ENCODE measurements around the gene TRIM43.
"Not testable (repeated sequence)": the region's sequence is repeated elsewhere in the genome, so short reads cannot be mapped to it uniquely, and the experiment has no call there.

The TRIM43 gene

DNA sequence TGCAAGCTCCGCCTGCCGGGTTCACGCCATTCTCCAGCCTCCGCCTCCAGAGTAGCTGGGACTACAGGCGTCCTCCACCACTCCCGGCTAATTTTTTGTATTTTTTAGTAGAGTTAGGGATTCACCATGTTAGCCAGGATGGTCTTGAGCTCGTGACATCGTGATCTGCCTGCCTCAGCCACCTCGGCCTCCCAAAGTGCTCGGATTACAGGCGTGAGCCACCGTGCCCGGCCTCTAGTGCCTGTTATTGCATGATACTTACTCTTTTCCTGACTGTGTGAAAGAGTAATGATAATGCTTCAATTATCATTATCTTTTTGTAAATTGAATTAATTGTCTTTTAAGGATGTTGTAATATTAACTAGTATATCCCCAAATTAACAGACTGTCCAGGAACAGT is 1.2 kb downstream of the TRIM43 start:
- not testable (repeated sequence) for H3K4me3 ChIP-seq (ENCODE audit: low read length); DNase-seq (ENCODE audit: low read depth)

DNA sequence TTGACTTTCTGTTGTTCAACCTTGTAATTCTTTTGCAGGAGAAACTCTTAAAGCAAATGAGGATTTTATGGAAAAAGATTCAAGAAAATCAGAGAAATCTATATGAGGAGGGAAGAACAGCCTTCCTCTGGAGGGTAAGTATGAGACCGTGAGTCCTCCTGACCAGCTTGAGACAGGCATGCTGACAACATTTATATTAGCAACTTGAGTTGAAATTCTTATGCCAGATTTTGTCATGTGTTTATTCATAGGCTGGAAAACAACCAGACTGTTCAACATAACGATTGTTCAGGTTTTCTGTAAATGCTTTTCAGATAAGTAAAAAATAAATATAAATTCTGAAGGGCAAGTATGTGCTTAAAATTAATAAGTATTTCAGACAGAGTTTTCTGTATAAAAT is 3.2 kb downstream of the TRIM43 start:
- DNase-seq (ENCODE audit: low read depth); H3K4me3 ChIP-seq (ENCODE audit: low read length): not testable (repeated sequence)

DNA sequence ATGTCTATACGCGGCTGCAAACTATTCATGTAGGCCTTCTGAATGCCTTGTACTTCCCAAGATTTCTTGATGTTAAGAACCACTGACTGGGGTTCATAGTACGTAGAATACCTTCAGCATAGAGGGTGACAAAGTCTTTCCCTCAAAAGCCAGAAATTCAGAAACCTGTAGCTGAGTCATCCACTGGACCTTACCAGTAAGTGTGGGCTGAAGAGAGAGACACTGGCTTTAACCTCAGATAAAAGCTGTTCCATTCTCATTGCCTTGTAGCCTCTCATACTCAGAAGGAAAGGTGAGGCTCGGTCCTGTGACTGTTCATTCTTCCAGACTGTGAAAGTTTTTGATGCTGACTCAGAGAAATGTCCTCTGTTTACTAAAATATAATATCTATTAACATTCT is 9.5 kb downstream of the TRIM43 start:
- H3K4me3 ChIP-seq (ENCODE audit: low read length); DNase-seq (ENCODE audit: low read depth): not testable (repeated sequence)

DNA sequence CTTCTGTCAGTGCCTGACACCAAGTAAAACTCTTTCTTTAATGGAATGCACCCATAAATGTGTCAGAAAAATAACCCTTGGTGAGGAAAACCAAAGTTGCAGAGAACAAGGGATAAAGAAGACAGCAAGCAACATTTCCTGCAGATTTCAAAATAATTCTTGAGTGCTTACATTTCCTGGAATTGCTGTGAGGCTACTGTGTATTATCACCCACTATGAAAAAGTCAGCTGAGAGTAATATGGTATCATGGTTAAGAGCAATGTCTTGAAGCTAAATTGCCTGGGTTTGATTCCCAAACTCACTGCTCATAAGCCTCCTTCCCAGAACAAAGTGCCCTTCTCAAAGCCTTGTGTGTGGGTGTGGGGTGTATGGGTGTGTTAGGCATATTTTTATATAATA is 10.3 kb downstream of the TRIM43 start:
- DNase-seq (ENCODE audit: low read depth), result not testable (repeated sequence)

DNA sequence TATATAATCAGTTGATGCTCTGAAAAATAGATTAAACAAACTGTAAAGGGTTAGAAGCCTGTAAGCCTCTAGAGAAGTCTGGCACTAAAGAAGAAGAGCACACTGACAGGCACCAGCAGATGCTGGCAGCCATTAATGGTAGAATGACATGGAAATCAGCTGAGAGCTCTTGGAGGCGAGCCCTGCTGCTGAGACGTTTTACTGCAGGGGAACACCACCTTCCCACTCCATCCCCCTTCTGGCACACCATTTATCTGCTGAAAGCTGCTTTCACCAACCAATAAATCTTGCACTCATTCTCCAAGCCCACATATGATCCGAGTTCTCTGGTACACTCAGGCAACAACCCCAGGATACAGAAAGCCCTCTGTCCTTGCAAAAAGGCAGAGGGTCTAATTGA is 16.6 kb downstream of the TRIM43 start:
- not testable (repeated sequence) for H3K4me3 ChIP-seq (ENCODE audit: low read length); DNase-seq (ENCODE audit: low read depth)

More for the DNA sequence above, 10.3 kb downstream of the TRIM43 start:
- H3K4me3 ChIP-seq (ENCODE audit: low read length), result not testable (repeated sequence)

DNA sequence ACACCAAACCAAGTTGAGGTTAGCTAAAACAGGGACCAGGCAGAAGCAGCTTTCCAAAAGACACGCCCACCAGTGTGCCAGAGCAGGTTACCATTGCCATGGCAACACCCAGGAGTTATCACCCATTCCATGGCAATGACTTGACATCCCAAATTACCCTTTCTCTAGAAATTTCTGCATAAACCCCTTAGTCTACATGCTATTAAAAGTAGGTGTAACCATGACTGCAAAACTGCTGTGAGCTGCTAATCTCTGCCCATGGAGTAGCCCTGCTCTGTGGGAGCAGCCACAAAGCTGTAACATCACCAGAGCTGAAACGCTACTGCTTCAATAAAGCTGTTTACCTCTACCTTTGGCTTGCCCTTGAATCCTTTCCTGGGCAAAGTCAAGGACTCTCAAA is 18.0 kb downstream of the TRIM43 start:
- not testable (repeated sequence) for DNase-seq (ENCODE audit: low read depth); H3K4me3 ChIP-seq (ENCODE audit: low read length)

DNA sequence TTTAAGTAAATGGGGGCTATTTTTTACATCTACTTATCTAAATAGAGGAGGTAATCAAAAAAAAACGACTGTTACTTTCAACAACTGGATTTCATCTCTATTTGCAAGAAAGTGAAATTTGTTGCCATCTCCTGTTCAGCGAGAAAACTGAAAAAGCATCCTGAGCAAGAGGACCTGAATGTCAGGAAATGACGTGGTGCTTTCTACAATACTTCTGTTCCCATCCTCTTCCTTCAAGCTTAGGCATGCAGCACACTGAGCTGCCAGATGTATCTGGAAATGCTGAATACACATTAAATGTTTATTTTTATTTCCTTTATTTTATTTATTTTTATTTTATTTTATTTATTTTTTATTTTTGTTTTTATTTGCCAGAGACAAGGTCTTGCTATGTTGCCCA is 21.2 kb downstream of the TRIM43 start:
- DNase-seq (ENCODE audit: low read depth); H3K4me3 ChIP-seq (ENCODE audit: low read length): not testable (repeated sequence)

DNA sequence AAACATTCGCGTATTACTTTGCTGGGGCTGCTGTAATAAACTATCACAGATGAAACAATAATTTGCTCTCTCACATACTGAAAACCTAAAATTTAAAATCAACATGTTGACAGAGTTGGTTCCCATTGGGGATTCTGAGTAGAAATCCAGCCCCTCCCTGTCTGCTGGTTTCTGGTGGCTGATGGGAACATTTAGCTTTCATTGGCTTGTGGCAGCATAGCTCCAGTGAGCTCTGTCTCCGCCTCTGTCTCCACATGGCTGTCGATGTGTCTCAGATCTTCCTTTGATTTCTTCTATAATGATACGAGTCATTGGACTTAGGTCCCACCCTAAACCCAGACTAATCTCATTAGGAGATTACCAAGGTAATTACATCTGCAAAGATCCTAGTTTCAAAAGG is 30.9 kb downstream of the TRIM43 start:
- not testable (repeated sequence) for DNase-seq (ENCODE audit: low read depth); H3K4me3 ChIP-seq (ENCODE audit: low read length)

DNA sequence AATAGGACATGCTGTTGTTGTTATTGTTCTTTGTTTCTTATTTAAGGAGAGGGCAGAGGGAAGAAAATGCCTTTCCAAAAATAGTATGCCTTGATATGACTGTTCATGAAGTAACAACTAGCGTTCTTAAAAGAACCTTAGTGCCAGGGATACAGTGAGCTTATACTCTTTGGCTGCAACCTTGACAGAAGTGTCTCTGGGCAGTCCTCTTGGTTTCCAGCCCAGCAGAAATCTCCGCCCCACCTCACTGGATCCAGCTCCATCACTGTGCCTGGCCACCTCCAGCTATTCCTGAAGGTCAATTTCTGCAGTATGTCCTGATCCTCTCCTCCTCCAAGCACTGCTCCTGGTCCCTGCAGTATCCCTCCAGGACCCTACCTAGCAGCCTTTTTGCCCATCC is 39.2 kb downstream of the TRIM43 start:
- not testable (repeated sequence) for H3K4me3 ChIP-seq (ENCODE audit: low read length); DNase-seq (ENCODE audit: low read depth)

DNA sequence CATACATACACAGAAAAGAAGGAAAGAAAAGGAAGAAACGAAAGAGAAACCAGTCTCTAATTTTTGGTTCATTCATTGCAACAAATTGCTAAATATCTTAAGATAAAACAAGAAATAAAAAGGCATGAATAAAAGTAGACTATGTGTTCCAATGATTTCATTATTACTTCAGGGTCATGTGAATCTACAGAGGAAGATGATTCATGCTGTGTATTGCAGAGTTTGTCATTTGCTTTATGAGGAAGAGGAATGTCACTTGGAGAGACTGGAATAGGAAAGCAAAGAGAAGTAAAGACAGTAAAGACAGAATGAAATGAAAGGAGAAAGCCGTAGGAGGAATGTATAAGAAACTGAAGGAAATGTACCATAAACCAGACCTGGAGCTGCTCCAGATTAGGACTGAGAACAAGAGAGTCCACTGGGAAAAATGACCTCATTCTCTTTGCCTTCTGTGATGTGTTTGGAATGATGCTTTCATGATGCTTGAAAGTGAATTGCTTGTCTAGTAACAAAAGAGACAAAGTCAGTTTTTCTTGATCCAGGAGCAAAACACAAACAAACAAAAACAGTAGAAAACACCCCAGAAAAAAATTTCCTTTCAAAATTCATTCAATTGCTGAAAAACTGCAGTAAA is 41.9 kb downstream of the TRIM43 start:
- not testable (repeated sequence) for DNase-seq (ENCODE audit: low read depth); H3K4me3 ChIP-seq (ENCODE audit: low read length)

DNA sequence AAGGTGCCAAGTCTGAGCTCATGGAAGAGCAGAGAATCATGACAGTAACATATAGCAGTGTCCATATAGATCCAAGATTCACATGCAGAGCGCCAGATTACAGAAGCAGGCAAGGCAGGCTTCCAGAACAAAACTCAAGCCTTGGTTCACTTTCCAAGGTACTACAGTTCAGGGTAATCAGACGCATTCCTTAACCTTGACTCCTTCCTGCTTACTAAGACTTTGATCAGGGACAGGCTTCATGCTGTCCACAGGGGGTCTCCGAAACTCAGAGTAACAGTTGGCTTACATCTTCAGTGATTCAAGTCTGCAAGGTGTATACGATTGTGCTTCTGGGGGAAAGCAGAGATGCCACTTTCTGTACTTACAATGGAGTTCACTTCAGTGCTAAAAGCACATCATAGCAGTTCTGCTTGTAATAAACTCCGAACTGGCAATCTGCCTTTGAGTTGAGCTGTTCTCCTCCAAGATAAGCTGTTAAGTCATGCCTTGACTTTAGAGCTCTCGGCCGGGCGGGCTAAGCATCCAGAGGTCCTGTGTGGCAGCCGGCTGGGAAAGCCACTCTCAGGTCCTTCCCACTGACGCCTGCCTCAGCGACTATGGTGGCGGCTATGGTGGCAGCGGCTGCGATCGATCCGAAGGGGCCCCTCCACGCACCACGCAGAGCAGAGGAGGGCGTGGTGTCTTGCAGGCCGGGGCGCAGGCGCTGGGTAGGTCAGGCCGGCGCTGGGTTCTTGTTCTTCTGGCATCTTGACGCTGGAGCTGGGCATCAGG is 48.9 kb downstream of the TRIM43 start:
- not testable (repeated sequence) for DNase-seq (ENCODE audit: low read depth); H3K4me3 ChIP-seq (ENCODE audit: low read length)

DNA sequence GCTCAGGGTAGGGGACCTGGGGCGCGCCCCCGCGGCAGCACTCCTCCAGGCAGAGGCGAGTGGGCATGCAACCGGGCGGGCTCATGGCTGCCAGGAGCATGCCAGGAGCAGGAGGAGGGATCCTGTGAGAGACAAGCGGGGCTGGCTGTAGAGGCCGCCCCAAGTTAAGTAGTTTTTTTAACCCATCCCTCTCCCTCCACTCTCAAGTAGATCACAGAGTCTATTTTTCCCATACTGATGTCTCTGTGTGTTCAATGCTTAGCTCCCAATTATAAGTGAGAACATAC is 49.4 kb downstream of the TRIM43 start:
- DNase-seq (ENCODE audit: low read depth); H3K4me3 ChIP-seq (ENCODE audit: low read length): not testable (repeated sequence)

DNA sequence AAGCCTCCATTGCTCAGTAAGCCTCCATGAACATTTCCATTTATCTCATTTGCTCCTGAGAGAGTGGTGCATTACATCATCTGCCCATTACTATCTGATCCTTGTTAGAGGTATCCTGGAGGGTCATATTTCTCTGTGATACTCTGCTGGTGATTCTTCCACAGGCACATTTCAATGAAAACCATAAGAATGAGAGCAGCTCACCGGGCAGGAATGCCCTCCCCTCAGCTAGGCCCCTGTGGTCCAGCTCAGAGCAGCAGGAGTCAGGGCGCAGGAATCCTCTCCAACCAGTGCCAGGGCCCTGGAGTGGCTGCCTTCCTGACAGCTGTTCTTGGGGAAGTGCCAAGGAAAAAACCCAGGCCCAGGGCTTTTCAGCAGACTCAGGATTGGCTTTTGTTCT is 50.0 kb downstream of the TRIM43 start:
- DNase-seq (ENCODE audit: low read depth); H3K4me3 ChIP-seq (ENCODE audit: low read length): not testable (repeated sequence)

DNA sequence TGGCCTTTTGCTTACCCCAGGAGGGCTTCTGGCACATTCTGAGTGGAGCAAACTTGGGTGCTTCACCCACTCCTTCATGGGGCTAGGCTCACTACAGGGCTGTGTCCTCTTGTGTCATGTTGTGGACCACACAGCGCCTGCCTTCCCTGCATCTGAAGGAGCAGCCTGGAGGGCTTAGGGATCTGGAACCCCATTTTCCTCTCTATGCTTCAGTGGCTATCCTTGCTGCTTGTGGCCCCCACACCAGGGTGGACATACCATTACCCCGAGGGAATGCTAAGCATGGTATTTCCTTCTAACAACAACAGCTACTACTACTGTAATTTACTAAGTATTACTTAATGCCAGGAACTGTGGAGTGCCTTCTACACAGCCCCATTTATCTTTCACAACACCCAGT is 50.6 kb downstream of the TRIM43 start:
- H3K4me3 ChIP-seq (ENCODE audit: low read length); DNase-seq (ENCODE audit: low read depth): not testable (repeated sequence)

DNA sequence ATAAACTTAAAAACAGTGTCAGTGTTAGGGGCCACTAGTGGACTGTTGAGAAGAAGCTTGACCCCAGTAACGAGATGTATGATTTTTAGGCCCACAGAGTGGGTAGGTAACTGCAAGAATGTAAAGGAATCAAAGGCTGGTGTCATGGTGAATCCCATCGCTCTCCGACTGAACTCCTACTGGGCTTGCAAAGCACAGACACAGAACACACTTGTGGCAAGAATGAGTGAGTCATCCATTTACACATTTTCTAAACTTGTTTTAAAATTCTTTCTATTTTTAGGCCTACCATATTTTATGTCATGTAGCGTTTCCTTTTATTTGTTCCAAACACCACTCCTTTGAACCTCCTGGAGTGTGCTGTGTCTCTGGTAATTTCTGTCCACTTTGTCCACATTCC is 51.1 kb downstream of the TRIM43 start:
- not testable (repeated sequence) for DNase-seq (ENCODE audit: low read depth); H3K4me3 ChIP-seq (ENCODE audit: low read length)

DNA sequence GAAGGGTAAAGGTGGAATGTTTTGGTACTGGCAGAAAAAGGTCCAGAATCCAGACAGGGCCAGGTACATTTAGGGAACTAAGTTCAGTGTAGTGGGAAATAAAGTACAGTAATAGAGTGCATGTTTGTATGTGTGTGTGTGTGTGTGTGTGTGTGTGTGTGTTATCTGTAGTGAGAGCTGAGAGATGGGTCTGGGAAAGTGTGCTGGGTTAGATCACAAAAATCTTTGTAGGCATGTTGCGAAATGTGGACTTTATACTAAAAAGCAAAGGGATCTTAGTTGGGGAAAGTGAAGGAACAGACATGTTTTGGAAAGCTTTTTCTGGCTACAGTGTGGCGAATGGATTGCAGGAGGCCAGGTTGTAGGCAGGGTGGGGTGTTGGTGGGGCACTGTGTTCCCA is 53.5 kb downstream of the TRIM43 start:
- DNase-seq (ENCODE audit: low read depth), result not testable (repeated sequence)

DNA sequence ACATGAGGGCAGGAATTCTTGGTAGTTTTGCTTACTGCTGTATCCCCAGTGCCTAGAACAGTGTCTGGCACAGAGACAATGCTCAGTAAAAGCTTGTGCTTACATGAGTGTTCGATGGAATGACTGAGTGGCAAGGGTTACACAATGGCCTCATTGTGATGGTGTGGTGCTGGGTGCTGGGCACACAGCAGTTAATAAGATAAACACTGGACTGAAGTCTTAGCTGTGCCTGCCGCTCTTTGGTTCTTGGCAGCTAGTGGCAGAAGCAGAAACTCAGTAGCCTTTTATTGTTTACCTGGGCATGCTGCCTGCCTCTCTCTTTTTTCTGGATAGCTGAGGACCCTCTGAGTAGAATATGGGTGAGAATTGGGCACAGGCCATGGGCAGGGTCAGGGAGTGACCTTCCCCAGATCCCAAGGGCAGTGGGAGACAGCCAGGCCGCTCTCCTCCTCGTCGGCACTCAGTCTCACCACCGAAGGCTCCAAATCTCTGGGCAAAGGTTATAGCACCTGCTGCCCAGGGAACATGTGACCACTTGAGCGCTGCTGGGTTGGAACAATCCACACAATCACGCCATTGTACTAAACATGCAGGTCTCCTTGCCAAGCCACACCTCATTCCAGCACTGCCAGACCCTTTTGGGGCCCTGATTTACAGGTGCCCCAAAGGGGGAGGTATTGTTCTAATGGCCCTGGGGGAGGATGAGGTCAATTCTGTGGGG is 54.6 kb downstream of the TRIM43 start:
- not testable (repeated sequence) for DNase-seq (ENCODE audit: low read depth); H3K4me3 ChIP-seq (ENCODE audit: low read length)

More for the DNA sequence above, 53.5 kb downstream of the TRIM43 start:
- H3K4me3 ChIP-seq (ENCODE audit: low read length), result not testable (repeated sequence)

DNA sequence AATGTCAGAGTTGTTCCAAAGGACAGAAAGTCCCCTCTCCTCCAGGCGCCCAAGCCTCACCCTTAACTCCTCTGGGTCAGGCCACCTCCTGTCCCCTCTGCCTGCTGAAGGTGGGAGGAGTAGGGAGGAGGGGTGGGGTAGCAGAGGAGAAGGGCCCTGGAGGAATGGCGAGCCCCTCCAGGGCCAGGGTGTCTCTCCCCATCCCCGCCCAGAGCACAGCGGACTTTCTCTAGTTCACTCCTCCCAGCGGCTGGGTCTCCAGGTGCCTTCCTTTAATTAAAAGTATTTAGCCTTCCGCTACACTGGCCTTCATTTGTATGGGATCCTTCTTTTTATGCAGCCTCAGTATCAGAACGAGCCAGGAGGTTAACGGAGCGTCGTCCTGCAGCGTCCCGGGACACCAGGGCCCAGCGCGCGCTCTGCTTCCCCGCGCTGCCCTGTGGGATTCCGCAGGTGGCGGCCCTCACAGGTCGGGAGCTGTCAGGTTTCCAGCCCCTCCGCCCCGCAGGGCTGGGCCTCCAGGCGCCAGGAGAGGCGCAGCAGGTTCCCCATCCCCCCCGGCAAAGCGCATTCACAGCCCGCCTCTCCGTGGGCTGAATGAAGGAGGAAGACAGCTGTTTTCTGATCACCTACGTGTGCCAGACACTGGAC is 57.2 kb downstream of the TRIM43 start:
- not testable (repeated sequence) for H3K4me3 ChIP-seq (ENCODE audit: low read length); DNase-seq (ENCODE audit: low read depth)

Data from retinal pigment epithelial cell (primary cell).